Esophagus (tissue), 2 donors: Measurements from ENCODE around the gene AQP6. TPM values are rescaled to one million over a fixed set of nuclear protein-coding genes. Genes with fewer than 3 reads are reported as not detected.

Experiments used
- H3K27ac ChIP-seq, 2 donors: one replicate each; pipeline ENCODE4 v1.5.1; 2013; ENCODE audit warnings: low read depth in 2 of 2, mild to moderate bottlenecking in 2 of 2, inconsistent platforms in 1 of 2, low read length in 1 of 2, moderate library complexity in 1 of 2
- H3K27me3 ChIP-seq, 2 donors: one replicate each; pipeline ENCODE4 v1.6.1; 2013; ENCODE audit warnings: low read length in 2 of 2, control low read depth in 1 of 2, mild to moderate bottlenecking in 1 of 2; ENCODE audit not compliant: insufficient read depth in 2 of 2, control insufficient read depth in 1 of 2
- H3K36me3 ChIP-seq, 2 donors: one replicate each; pipeline ENCODE4 v1.6.1; 2013; ENCODE audit warnings: low read length in 1 of 2; ENCODE audit not compliant: control insufficient read depth in 2 of 2, insufficient read depth in 2 of 2
- H3K4me1 ChIP-seq, 2 donors: one replicate each; pipeline ENCODE4 v1.6.1; 2013; ENCODE audit warnings: low read length in 1 of 2; ENCODE audit not compliant: control insufficient read depth in 2 of 2, insufficient read depth in 2 of 2
- H3K4me3 ChIP-seq, 2 donors: one replicate each; pipeline ENCODE4 v1.5.1; 2013; ENCODE audit warnings: low read length in 2 of 2, mild to moderate bottlenecking in 2 of 2, low read depth in 1 of 2, moderate library complexity in 1 of 2
- H3K9me3 ChIP-seq, 2 donors: one replicate each; pipeline ENCODE4 v1.6.1; 2013; ENCODE audit warnings: mild to moderate bottlenecking in 2 of 2, low read depth in 1 of 2, low read length in 1 of 2, moderate library complexity in 1 of 2; ENCODE audit not compliant: control insufficient read depth in 2 of 2, insufficient read depth in 1 of 2
- WGBS, 2 donors: extraction: QIAGEN DNeasy Blood & Tissue Kit; methylation state at CpG; one replicate each; pipeline ENCODE4 v1.1.7; 2013; 5-methylcytosine and 5-hydroxymethylcytosine counted together
- polyA plus RNA-seq, 2 donors: library from polyadenylated mRNA; stranded (reverse); fragments of 200-250 nt; gene quantifications; one replicate each; pipeline ENCODE4 v1.2.3, GENCODE V29; 2013
- donor health status: healthy with polysubstance abuse.
- donor health status: Bipolar disorder and iron deficiency.

Gene AQP6
- polyA plus RNA-seq, 2 donors: 0.02 to 0.08 TPM

DNA sequence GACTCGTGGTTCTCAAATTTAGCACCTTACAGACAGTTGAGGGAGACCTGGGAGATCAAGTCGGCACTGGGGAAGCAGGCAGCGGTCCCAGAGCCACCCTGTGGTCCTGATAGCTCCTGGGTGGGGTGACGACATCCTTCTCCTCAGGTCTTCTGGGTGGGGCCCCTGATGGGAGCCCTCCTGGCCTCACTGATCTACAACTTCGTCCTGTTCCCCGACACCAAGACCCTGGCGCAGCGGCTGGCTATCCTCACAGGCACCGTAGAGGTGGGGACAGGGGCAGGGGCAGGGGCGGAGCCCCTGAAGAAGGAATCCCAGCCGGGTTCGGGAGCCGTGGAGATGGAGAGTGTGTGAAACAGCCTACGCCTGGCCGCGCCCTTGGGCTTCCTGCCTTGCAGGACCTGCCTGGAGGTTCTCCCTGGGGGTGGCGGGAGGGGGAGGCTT is 2.6 kb downstream of the AQP6 start:
- no peaks in the 10 kb centered on the region for H3K27me3 ChIP-seq
- H3K9me3 ChIP-seq: no peaks in the 10 kb centered on the region
- no peak overlapping the region for H3K4me3 ChIP-seq
- H3K36me3 ChIP-seq: no peaks in the 10 kb centered on the region
- no peaks in the 10 kb centered on the region for H3K4me1 ChIP-seq
- 66 to 67% methylated on average over 17 of the region's 17 CpGs for WGBS, 2 donors
- H3K27ac ChIP-seq: no peak overlapping the region

DNA sequence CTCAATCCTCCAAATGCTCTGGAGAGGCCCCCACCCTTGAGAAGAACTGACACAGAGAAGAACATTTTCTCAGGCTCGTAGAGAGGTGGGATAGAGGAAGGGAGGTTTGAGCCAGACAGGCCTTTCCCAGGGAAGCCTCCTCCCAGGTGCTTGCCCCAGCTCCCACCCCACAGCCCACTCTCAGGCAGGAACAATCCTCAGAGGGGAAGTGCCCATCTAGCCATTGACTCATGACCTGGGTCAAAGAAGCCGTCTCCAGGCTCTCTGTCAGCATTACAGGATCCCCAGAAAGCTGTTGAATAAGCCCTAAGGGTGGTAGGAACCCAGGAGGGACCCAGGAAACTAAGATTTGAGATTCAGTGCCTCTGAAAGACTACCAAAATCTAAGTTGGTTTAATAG is 3.8 kb downstream of the AQP6 start:
- no peaks in the 10 kb centered on the region for H3K4me1 ChIP-seq
- H3K36me3 ChIP-seq: no peaks in the 10 kb centered on the region
- H3K4me3 ChIP-seq: no peak overlapping the region
- 80 to 87% methylated on average over 2 of the region's 2 CpGs for WGBS, 2 donors
- H3K27me3 ChIP-seq: no peaks in the 10 kb centered on the region
- H3K9me3 ChIP-seq: no peaks in the 10 kb centered on the region
- no peak overlapping the region for H3K27ac ChIP-seq

DNA sequence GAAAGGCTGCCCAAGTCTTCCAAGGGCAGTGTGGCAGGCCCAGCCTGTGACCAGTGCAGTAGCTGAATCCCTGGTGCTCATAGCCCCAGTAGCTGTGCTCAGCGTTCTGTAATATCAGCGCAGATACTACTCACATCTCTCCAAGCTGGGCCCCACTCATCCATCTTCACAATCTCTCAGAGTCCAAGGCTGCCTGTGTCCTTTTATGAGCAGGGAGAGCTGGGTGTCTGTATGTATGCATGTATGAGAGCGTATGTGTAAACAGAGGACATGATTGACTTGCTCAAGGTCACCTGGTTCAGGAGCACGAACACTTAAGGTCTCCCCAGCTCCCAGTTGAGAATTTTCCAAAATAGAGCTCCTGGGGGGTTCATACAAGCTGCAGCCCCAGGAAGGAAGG is 5.4 kb downstream of the AQP6 start:
- no peaks in the 10 kb centered on the region for H3K36me3 ChIP-seq
- H3K4me1 ChIP-seq: no peaks in the 10 kb centered on the region
- no peaks in the 10 kb centered on the region for H3K27me3 ChIP-seq
- H3K27ac ChIP-seq: no peak overlapping the region
- H3K9me3 ChIP-seq: no peaks in the 10 kb centered on the region
- H3K4me3 ChIP-seq: no peak overlapping the region
- WGBS, 2 donors: 84 to 89% methylated on average over 4 of the region's 4 CpGs

DNA sequence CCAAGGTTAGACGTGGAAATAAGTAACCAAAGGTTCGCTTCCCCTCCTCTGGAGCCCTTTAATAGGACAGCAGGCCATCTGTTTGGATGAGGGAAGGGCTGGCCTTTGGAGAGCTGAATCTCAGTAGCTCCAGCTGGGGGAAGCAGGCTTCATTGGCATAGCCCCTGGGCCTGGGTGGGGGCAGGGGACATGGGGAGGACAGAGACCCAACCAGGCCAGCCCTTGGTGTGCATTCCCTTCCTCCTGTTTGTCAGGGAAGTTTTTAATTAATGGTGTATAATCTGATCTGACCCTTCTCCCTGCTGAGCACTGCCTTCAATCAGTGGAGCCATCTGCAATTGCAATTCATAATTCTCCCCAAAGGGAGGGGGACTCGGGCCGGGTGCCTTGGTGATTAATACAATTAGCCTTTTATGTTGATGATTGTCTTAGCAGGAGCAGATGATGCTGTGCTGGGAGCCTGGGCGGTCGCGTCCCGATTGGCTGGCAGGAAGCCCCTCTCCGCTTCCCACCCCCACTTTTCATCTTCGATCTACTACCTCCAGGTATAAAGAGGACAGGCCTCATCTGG is 6.4 kb downstream of the AQP6 start:
- WGBS, 2 donors: 81 to 86% methylated on average over 10 of the region's 10 CpGs
- Histone ChIP-seq H3K9me3 (no peaks in the 10 kb centered on the region), H3K27me3 (no peaks in the 10 kb centered on the region), H3K4me1 (no peaks in the 10 kb centered on the region), H3K4me3 (no peak overlapping the region), H3K27ac (no peak overlapping the region), H3K36me3 (no peaks in the 10 kb centered on the region)

DNA sequence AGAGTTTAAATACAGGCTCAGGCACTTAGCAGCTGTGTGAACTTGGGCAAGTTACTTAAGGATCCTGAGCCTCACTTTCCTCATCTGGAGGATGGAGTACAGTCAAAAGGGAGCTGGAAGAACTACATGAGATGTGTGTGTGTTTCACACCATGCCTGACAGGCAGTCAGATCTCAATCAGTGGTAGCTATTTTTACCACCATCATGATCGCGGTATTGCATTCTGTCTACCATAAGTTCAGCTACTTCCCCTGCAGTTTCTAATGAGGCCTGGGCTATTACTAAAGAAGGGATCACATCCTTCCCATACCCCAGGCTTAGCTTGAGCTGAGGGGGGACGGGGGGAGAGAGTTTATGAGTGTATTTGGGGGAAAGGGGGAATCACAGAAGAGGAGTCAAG is 7.0 kb downstream of the AQP6 start:
- WGBS, 2 donors: 84 to 90% methylated on average over 3 of the region's 3 CpGs
- Histone ChIP-seq H3K4me1 (no peaks in the 10 kb centered on the region), H3K27ac (no peak overlapping the region), H3K27me3 (no peaks in the 10 kb centered on the region), H3K9me3 (no peaks in the 10 kb centered on the region), H3K36me3 (no peaks in the 10 kb centered on the region), H3K4me3 (no peak overlapping the region)

DNA sequence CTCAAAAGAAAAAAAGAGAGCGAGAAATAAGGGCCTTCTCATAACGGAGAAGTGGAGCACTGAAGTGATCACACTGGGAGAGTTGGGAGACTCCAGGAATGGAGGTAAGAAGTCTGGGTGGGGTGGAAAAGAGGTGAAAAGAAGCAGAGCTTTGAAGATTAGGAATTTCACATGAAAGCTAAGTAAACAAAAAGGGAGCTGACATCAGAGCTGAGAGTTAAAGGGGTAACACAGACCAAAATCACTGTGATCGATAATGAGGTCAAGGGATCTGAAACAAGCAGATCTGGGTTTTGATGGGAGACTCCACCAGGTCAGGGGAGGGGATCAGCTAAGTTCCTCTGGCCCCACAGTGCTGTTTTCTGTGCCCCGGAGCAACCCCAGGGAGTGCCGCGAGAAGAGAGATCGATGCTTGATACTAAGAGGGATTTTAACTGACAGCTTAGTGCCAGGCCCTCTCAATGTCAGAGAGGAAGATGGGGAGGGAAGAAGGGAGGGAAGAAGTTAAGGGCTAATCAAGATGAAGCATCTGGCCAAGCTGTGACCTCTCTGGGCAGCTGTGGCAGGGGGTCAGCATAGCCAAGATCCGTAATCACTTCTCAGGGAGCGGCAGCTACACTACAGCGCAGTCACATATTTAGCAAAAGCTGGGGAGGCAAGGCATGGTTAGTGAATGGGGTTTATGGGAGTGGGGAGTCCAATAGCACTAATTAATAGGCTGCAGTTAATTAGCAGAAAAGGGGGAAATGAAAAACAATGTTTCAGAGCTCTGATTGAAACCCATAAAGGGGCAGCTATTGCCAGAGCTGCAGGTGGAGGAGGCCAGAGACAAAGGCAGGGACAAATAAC is 8.0 kb downstream of the AQP6 start:
- no peaks in the 10 kb centered on the region for H3K4me1 ChIP-seq
- no peaks in the 10 kb centered on the region for H3K27me3 ChIP-seq
- H3K4me3 ChIP-seq: no peak overlapping the region
- H3K9me3 ChIP-seq: no peaks in the 10 kb centered on the region
- no peaks in the 10 kb centered on the region for H3K36me3 ChIP-seq
- no peak overlapping the region for H3K27ac ChIP-seq
- WGBS, 2 donors: 88 to 94% methylated on average over 10 of the region's 10 CpGs

GRCh38 chr12:49982246-49983087 is 9.7 kb downstream of the AQP6 start:
- no peaks in the 10 kb centered on the region for H3K27me3 ChIP-seq
- H3K9me3 ChIP-seq: no peaks in the 10 kb centered on the region
- H3K4me3 ChIP-seq: no peak overlapping the region
- H3K27ac ChIP-seq: no peak overlapping the region
- WGBS, 2 donors: 92 to 95% methylated on average over 7 of the region's 7 CpGs
- H3K36me3 ChIP-seq: no peaks in the 10 kb centered on the region
- no peaks in the 10 kb centered on the region for H3K4me1 ChIP-seq

GRCh38 chr12:49983892-49984291 is 11.1 kb downstream of the AQP6 start:
- 5 to 7% methylated on average over 8 of the region's 8 CpGs for WGBS, 2 donors
- Histone ChIP-seq H3K27me3 (no peaks in the 10 kb centered on the region), H3K36me3 (no peaks in the 10 kb centered on the region), H3K4me1 (no peaks in the 10 kb centered on the region), H3K9me3 (no peaks in the 10 kb centered on the region), H3K27ac (no peak overlapping the region), H3K4me3 (no peak overlapping the region)

DNA sequence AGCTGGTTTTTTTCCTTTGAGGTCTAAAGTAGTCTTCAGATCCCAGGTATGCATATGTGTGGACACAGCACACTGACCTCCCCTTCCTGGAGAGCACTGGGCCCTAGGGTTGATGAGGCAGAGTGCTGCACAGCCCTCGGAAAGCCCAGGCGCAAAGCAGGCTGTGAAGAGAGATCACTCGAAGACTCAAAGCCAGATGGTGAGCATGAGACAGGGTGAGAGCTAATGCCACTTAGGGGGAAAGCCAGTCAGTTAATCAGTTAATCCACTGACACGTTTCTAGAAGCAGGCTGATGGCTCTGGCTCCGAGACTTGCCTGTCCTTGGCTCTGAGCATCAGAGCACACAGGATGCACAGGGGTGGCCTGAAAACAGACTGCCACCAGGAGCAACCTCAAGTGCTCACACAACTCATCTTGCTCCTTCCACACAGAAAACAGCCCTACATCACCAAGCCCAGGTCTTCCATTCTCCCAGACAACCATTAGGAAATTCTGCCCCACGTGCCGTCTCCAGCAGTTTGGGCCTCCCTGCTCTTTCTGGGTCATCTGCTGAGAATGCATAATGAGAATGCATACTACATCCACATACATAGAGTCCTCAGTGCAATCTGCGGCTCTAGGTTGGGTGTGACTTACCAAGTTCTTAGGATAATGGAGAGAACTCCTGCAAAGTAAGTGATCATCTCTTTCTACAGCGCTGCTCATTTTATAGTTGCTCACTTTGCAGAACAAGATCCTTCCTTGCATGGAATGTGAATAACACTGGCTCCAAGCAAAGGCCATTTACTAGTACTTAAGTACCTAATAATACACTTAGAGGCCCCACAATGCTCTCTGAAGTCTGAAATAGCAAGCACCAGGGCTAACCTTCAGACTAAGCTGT is 12.0 kb downstream of the AQP6 start:
- Histone ChIP-seq H3K36me3 (no peaks in the 10 kb centered on the region), H3K4me1 (no peaks in the 10 kb centered on the region), H3K27ac (no peak overlapping the region), H3K9me3 (no peaks in the 10 kb centered on the region), H3K4me3 (no peak overlapping the region), H3K27me3 (no peaks in the 10 kb centered on the region)
- WGBS, 2 donors: 87 to 90% methylated on average over 9 of the region's 9 CpGs
